Spinal cord (tissue), 10 donors: ENCODE results near the gene IGF2. TPM values are rescaled to one million over a fixed set of nuclear protein-coding genes. Genes with fewer than 3 reads are reported as not detected.

Experiments
- DNase-seq, 6 donors: peaks; one replicate each; pipeline versions ENCODE4 v3.0.0 to v3.0.0-alpha.2; 2013 to 2015; ENCODE audit warnings: low spot score in 6 of 6, low read depth in 4 of 6
- H3K27ac ChIP-seq: one replicate; pipeline ENCODE4 v1.5.1; 2013; ENCODE audit warnings: low read depth, low read length, control low read depth
- H3K27me3 ChIP-seq: one replicate; pipeline ENCODE4 v1.6.1; 2013; ENCODE audit warnings: low read length; ENCODE audit not compliant: control insufficient read depth, insufficient read depth
- H3K36me3 ChIP-seq: one replicate; pipeline ENCODE4 v1.6.1; 2013; ENCODE audit warnings: low read length; ENCODE audit not compliant: control insufficient read depth, insufficient read depth
- H3K4me1 ChIP-seq: one replicate; pipeline ENCODE4 v1.6.1; 2013; ENCODE audit warnings: low read length; ENCODE audit not compliant: control insufficient read depth, insufficient read depth
- H3K4me3 ChIP-seq: one replicate; pipeline ENCODE4 v1.5.1; 2013; ENCODE audit warnings: low read depth, low read length, control low read depth
- H3K9me3 ChIP-seq: one replicate; pipeline ENCODE4 v1.6.1; 2013; ENCODE audit warnings: low read length; ENCODE audit not compliant: control insufficient read depth, insufficient read depth
- WGBS: methylation state at CpG from one replicate; pipeline ENCODE4 v1.1.5; 2013; ENCODE audit warnings: missing lambda C conversion rate; ENCODE audit not compliant: insufficient coverage; 5-methylcytosine and 5-hydroxymethylcytosine counted together
- polyA plus RNA-seq, 2 donors: library from polyadenylated mRNA; unstranded; fragments of 120-200 nt; gene quantifications; one replicate each; pipeline ENCODE4 v1.2.1, GENCODE V29; 2013; ENCODE audit not compliant: insufficient read length in 2 of 2
- total RNA-seq, 2 donors: library from RNA; depleted of rRNA in 1 of 2; stranded (reverse); fragments of 120-200 nt in 1 of 2; fragments of >200 nt in 1 of 2; gene quantifications; one replicate each; pipeline versions ENCODE4 v1.2.3 to v1.2.4, GENCODE V29; 2013 to 2014
- donor health status: healthy.

The IGF2 gene
- total and polyA plus RNA-seq, 4 donors: 132 to 558 (median 281) TPM

DNA sequence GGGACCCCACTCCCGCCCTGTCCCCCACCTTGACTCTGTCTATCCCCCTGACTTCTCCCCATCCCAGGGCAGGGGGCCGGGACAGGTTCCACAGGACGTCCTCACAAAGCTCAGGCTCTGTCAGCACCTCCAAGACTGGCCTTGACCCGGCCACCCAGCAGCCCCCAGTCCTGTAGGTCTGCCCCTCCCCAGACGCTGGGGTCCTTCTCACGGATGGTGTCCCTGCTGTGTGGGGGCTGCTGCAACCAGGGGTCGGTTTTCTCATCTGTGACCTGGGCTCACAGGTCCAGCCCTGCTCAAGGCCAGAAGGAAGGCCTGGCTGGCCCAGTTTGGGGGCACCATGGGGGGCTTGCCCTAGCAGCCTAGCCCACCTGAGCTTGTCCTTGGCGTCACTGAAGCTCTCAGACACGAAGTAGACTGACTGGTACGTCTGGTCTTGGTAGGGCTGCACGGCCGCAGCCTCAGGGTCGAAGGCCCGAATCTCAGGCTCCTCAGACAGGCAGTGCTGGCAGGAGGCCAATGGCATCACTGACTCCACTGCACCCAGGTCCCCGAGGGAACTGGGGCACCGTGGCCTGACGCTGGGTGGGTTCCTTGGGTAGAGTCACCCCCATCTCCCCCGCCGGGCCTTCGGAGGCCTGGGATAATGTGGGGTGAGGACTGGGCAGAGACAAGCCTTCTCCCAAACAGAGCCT is 25.8 kb upstream of the IGF2 start:
- Histone ChIP-seq H3K4me1 (peaks cover 15% of the 10 kb centered on the region), H3K27me3 (no peaks in the 10 kb centered on the region), H3K27ac (no peak overlapping the region), H3K36me3 (no peaks in the 10 kb centered on the region), H3K4me3 (no peak overlapping the region), H3K9me3 (no peaks in the 10 kb centered on the region)
- WGBS: 83% methylated on average over 15 of the region's 20 CpGs
- no peak for DNase-seq

- DNase-seq: no peak
- no peaks in the 10 kb centered on the region for H3K27me3 ChIP-seq
- H3K4me1 ChIP-seq: peaks cover 15% of the 10 kb centered on the region
- H3K27ac ChIP-seq: no peak overlapping the region
- 84% methylated on average over 22 of the region's 22 CpGs for WGBS
- no peaks in the 10 kb centered on the region for H3K36me3 ChIP-seq
- no peaks in the 10 kb centered on the region for H3K9me3 ChIP-seq
- no peak overlapping the region for H3K4me3 ChIP-seq
Observed at GRCh38 chr11:2164081-2164480, 24.9 kb upstream of the IGF2 start.

DNA sequence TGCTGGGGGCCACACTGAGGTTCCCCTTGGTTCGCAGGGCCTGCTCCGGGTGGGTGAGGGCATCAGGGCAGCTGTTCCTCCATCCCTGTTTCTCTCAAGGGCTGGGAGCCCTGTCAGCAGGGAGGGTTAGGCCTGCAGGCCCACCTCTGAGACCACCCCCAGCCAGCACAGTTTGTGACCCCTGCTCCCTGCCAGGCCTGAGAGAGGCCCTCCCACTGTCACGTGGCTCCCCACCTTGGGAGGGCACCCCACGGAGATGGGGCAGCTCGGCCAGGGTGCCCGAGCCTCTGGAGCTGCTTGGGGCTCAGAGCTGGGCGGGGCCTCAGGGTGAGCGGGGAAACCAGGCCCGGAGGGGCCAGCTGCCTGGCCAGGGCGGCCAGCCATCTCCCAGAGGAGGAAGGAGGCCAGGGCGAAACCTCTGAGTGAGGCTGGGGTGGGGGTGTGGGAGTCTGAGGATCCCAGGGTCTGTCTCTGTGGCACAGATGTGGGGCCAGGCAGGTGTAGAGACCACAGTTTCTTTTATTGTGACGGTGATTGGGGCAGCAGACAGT is 24.3 kb upstream of the IGF2 start:
- H3K36me3 ChIP-seq: no peaks in the 10 kb centered on the region
- peaks cover 17% of the 10 kb centered on the region for H3K4me1 ChIP-seq
- no peaks in the 10 kb centered on the region for H3K9me3 ChIP-seq
- WGBS: 58% methylated on average over 12 of the region's 12 CpGs
- H3K27me3 ChIP-seq: no peaks in the 10 kb centered on the region
- no peak for DNase-seq
- H3K4me3 ChIP-seq: no peak overlapping the region
- no peak overlapping the region for H3K27ac ChIP-seq

GRCh38 chr11:2160736-2161259 is 21.6 kb upstream of the IGF2 start, which contains the start of gene INS:
Gene INS (minus strand): TSS chr11:2161209. CDS start chr11:2160971, 238 bp downstream.
- no peak for DNase-seq

GRCh38 chr11:2159536-2160413 is 20.6 kb upstream of the IGF2 start:
- Histone ChIP-seq H3K4me1 (peaks cover 30% of the 10 kb centered on the region), H3K9me3 (no peaks in the 10 kb centered on the region), H3K27me3 (no peaks in the 10 kb centered on the region), H3K4me3 (no peak overlapping the region), H3K27ac (no peak overlapping the region), H3K36me3 (no peaks in the 10 kb centered on the region)
- DNase-seq: no peak
- whole genome bisulfite sequencing: 74% methylated on average over 31 of the region's 36 CpGs

More at GRCh38 chr11:2160736-2161259, 21.6 kb upstream of the IGF2 start, which contains the start of gene INS:
- H3K27me3 ChIP-seq: no peaks in the 10 kb centered on the region
- H3K4me1 ChIP-seq: peaks cover 25% of the 10 kb centered on the region
- whole genome bisulfite sequencing: 89% methylated on average over 11 of the region's 13 CpGs
- H3K4me3 ChIP-seq: no peak within 1 kb of the TSS
- no peaks in the 10 kb centered on the region for H3K9me3 ChIP-seq
- H3K36me3 ChIP-seq: no peaks in the 10 kb centered on the region
- no peak within 1 kb of the TSS for H3K27ac ChIP-seq

GRCh38 chr11:2158966-2159365 is 19.8 kb upstream of the IGF2 start:
- no peak overlapping the region for H3K4me3 ChIP-seq
- 87% methylated on average over 3 of the region's 10 CpGs for WGBS

DNA sequence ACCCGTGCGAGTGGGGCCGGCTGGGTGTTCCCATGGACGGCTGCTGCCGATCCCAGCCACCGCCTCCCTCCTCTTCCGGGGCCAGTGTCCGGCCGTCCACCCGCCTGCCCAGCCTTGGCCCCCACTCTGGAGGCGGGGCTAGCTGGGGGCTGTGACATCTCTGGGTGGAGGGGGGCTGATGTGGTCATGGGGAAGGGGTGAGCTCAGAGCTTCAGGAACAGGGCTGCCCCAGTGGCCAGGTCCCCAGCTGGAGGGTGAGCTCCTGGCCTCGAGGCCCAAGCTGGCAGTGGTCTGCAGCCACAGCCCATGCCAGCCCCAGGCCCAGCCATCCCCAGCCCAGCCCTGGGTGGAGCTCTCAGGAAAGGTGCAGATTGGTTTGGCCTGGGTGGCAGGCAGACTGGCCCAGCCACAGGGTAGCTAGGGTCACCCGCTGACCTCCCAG is 19.1 kb upstream of the IGF2 start:
- DNase-seq: no peak
- no peaks in the 10 kb centered on the region for H3K27me3 ChIP-seq

More at GRCh38 chr11:2158966-2159365, 19.8 kb upstream of the IGF2 start:
- H3K4me1 ChIP-seq: peaks cover 30% of the 10 kb centered on the region
- H3K9me3 ChIP-seq: no peaks in the 10 kb centered on the region
- no peak overlapping the region for H3K27ac ChIP-seq
- H3K27me3 ChIP-seq: no peaks in the 10 kb centered on the region
- no peaks in the 10 kb centered on the region for H3K36me3 ChIP-seq
- no peak for DNase-seq

DNA sequence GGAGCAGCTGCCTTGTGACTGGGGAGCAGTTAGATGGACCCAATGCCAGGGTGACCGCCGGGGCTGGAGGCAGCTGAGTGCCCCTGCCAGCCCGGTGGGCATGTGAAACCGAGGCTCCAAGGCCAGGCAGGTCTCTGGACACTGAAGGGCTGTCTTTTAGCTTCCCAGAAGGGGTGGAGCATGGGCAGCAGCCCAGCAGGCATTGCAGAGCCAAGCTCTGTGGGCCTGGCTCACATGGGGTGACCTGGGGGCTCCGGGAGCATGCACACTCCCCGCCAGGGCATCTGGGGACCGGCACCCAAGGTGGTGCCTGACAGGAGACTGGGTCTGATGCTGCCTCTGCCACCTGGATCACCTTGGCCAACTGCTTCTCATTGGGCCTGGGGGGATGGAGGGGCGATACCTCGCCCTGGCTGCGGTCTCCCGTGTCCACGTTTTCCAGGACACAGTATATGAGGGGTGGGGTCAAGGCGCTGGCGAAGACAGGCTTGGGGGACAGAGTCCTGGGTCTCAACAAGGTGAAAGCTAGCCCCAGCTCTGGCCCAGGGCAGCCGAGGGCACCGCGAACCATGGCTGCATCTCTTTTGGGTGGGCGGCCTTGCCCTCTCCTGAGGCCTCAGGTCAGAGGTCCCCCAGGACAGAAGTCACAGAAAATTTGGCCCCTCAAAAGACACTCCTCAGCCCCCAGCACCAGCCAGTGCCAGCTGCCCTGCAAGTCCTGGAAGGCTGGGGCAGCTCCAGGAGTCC is 18.3 kb upstream of the IGF2 start:
- 78% methylated on average over 18 of the region's 18 CpGs for WGBS

More for the DNA sequence above, 19.1 kb upstream of the IGF2 start:
- H3K9me3 ChIP-seq: no peaks in the 10 kb centered on the region
- no peaks in the 10 kb centered on the region for H3K36me3 ChIP-seq
- WGBS: 55% methylated on average over 10 of the region's 13 CpGs
- H3K4me3 ChIP-seq: no peak overlapping the region
- H3K4me1 ChIP-seq: peaks cover 30% of the 10 kb centered on the region
- H3K27ac ChIP-seq: no peak overlapping the region

More for the DNA sequence above, 18.3 kb upstream of the IGF2 start:
- H3K27me3 ChIP-seq: no peaks in the 10 kb centered on the region
- no peak for DNase-seq
- no peaks in the 10 kb centered on the region for H3K9me3 ChIP-seq
- H3K36me3 ChIP-seq: no peaks in the 10 kb centered on the region
- H3K4me3 ChIP-seq: no peak overlapping the region
- no peak overlapping the region for H3K27ac ChIP-seq
- H3K4me1 ChIP-seq: peaks cover 30% of the 10 kb centered on the region
